GOT3 (cell line): ENCODE measurements around the gene PRKCI.
"Not testable (repeated sequence)": the region's sequence is repeated elsewhere in the genome, so short reads cannot be mapped to it uniquely, and the experiment has no call there.

ENCODE experiments used
- DNase-seq: peaks from one replicate; lab custom pipeline; 2025; ENCODE audit warnings: mixed read lengths; lab: John Stamatoyannopoulos, UW

Gene PRKCI

DNA sequence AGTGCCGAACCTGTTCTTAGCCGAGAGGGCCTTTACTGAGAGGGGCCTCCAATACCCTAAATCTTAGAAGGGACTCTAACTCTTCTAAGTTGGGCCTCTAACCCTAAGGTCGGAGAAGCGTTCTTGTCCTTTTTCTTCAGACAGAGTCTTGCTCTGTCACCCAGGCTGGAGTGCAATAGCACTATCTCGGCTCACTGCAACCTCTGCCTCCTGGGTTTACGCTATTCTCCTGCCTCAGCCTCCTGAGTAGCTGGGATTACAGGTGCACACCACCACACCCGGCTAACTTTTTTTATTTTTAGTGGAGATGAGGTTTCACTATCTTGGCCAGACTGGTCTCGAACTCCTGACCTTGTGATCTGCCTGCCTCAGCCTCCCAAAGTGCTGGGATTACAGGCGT is 120.0 kb downstream of the PRKCI start:
- not testable (repeated sequence) for DNase-seq

- DNase-seq, result not testable (repeated sequence)
These were observed 121.6 kb downstream of the PRKCI start for GRCh38 chr3:170343859-170344258.

GRCh38 chr3:170344971-170345370 is 122.7 kb downstream of the PRKCI start:
- DNase-seq, result no peak

GRCh38 chr3:170346481-170347392 is 124.5 kb downstream of the PRKCI start:
- no peak for DNase-seq

DNA sequence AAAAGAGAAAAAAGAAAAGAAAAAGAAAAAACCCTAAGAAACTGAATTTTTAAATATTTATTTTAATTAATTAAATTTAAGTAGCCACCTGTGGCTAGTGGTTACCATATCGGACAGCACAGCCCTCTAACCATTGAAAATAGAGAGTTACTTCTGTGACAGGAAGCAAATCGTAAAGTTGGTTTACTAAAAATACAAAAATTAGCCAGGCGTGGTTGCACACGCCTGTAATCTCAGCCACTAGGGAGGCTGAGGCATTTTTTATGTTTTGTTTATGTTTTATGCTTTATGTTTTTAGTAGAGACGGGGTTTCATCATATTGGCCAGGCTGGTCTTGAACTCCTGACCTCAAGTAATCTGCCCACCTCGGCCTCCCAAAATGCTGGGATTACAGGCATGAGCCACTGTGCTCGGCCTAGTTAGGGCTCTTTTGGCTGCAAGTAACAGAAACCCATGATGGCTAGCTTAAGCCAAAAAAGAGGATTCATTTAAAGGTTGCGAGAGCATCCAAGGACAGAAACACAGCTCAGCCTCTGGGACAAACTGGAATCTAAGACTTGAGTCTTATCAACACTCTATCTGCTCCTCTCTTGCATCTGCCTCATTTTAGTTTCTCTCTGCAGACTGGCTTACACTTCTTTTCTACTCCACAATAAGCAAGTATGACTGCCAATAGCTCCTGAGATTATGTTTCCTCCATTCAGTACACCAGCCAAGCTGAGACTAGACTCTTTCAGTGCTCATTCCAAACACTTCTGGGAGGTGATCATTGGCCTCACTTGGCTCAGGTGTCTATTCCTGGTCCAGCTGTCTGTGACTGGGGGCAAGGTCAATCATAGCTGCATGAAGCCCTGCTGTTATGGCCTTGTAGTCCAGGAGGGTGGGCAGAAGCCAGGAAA is 128.5 kb downstream of the PRKCI start:
- no peak for DNase-seq

- no peak for DNase-seq
These were observed 130.7 kb downstream of the PRKCI start for GRCh38 chr3:170352936-170353335.

- DNase-seq, result no peak
These were observed 131.3 kb downstream of the PRKCI start for GRCh38 chr3:170353485-170353884.

GRCh38 chr3:170354760-170355159 is 132.5 kb downstream of the PRKCI start:
- DNase-seq, result no peak
